ENCODE data around the gene NOTCH3.

Gene NOTCH3

GRCh38 chr19:15142313-15142712, 58.5 kb downstream of the NOTCH3 start:
- no peak overlapping the region for H3K4me2 ChIP-seq (ENCODE audit: low read depth, low read length)
- H3K27ac ChIP-seq (ENCODE audit: low read length): no peak overlapping the region
- H4K20me1 ChIP-seq (ENCODE audit: insufficient read depth, low read length): no peaks in the 10 kb centered on the region
- H3K9ac ChIP-seq (ENCODE audit: low read length): no peak overlapping the region
- no peak for DNase-seq
- no peaks in the 10 kb centered on the region for H3K9me2 ChIP-seq (replicated peaks; ENCODE audit: insufficient read depth, low read length)
- H3K4me3 ChIP-seq (ENCODE audit: low read length): no peak overlapping the region
- no peaks in the 10 kb centered on the region for H3F3A ChIP-seq (ENCODE audit: insufficient read depth, low read length)
- no peak for TF ChIP-seq EZH2phosphoT487 (IDR thresholded peaks at IDR 0.05; ENCODE audit: low read length)
- no peak for TF ChIP-seq EZH2 (optimal IDR thresholded peaks at IDR 0.05; ENCODE audit: low read depth, low read length)
- TF ChIP-seq CTCF (IDR thresholded peaks at IDR 0.05; ENCODE audit: low read length): no peak
- H3K9me3 ChIP-seq (replicated peaks; ENCODE audit: insufficient read depth, low read length): no peaks in the 10 kb centered on the region
- H3K4me1 ChIP-seq (ENCODE audit: low read length): no peaks in the 10 kb centered on the region
- peaks cover 47% of the 10 kb centered on the region for H3K27me3 ChIP-seq (replicated peaks; ENCODE audit: insufficient read depth, low read length)
- H3K36me3 ChIP-seq (replicated peaks; ENCODE audit: insufficient read depth, low read length): no peaks in the 10 kb centered on the region
- H3K79me2 ChIP-seq (ENCODE audit: low read length): no peaks in the 10 kb centered on the region
- no peak overlapping the region for H2AFZ ChIP-seq (ENCODE audit: low read length)

GRCh38 chr19:15141143-15141542, 59.7 kb downstream of the NOTCH3 start:
- no peaks in the 10 kb centered on the region for H3K9me2 ChIP-seq (replicated peaks; ENCODE audit: insufficient read depth, low read length)
- H3K4me2 ChIP-seq (ENCODE audit: low read depth, low read length): no peak overlapping the region
- no peaks in the 10 kb centered on the region for H3F3A ChIP-seq (ENCODE audit: insufficient read depth, low read length)
- no peak overlapping the region for H2AFZ ChIP-seq (ENCODE audit: low read length)
- DNase-seq: no peak
- no peaks in the 10 kb centered on the region for H3K36me3 ChIP-seq (replicated peaks; ENCODE audit: insufficient read depth, low read length)
- no peak overlapping the region for H3K9ac ChIP-seq (ENCODE audit: low read length)
- peaks cover 46% of the 10 kb centered on the region for H3K27me3 ChIP-seq (replicated peaks; ENCODE audit: insufficient read depth, low read length)
- TF ChIP-seq CTCF (IDR thresholded peaks at IDR 0.05; ENCODE audit: low read length): no peak
- no peak for TF ChIP-seq EZH2phosphoT487 (IDR thresholded peaks at IDR 0.05; ENCODE audit: low read length)
- TF ChIP-seq EZH2 (optimal IDR thresholded peaks at IDR 0.05; ENCODE audit: low read depth, low read length): no peak
- H3K4me1 ChIP-seq (ENCODE audit: low read length): no peaks in the 10 kb centered on the region
- no peak overlapping the region for H3K4me3 ChIP-seq (ENCODE audit: low read length)
- no peaks in the 10 kb centered on the region for H4K20me1 ChIP-seq (ENCODE audit: insufficient read depth, low read length)
- H3K79me2 ChIP-seq (ENCODE audit: low read length): no peaks in the 10 kb centered on the region
- H3K27ac ChIP-seq (ENCODE audit: low read length): no peak overlapping the region
- H3K9me3 ChIP-seq (replicated peaks; ENCODE audit: insufficient read depth, low read length): no peaks in the 10 kb centered on the region

GRCh38 chr19:15138427-15138826, 62.4 kb downstream of the NOTCH3 start:
- Histone ChIP-seq H4K20me1 (ENCODE audit: insufficient read depth, low read length) (no peaks in the 10 kb centered on the region), H3K36me3 (replicated peaks; ENCODE audit: insufficient read depth, low read length) (no peaks in the 10 kb centered on the region), H3K9ac (ENCODE audit: low read length) (no peak overlapping the region), H3K9me3 (replicated peaks; ENCODE audit: insufficient read depth, low read length) (no peaks in the 10 kb centered on the region), H3K4me1 (ENCODE audit: low read length) (no peaks in the 10 kb centered on the region), H3K9me2 (replicated peaks; ENCODE audit: insufficient read depth, low read length) (no peaks in the 10 kb centered on the region), H3K4me2 (ENCODE audit: low read depth, low read length) (no peak overlapping the region), H3F3A (ENCODE audit: insufficient read depth, low read length) (no peaks in the 10 kb centered on the region), H3K79me2 (ENCODE audit: low read length) (no peaks in the 10 kb centered on the region), H2AFZ (ENCODE audit: low read length) (no peak overlapping the region), H3K4me3 (ENCODE audit: low read length) (no peak overlapping the region), H3K27me3 (replicated peaks; ENCODE audit: insufficient read depth, low read length) (peaks cover 39% of the 10 kb centered on the region), H3K27ac (ENCODE audit: low read length) (no peak overlapping the region)
- DNase-seq: no peak
- TF ChIP-seq CTCF (IDR thresholded peaks at IDR 0.05; ENCODE audit: low read length) (no peak), EZH2 (optimal IDR thresholded peaks at IDR 0.05; ENCODE audit: low read depth, low read length) (no peak), EZH2phosphoT487 (IDR thresholded peaks at IDR 0.05; ENCODE audit: low read length) (no peak)

Measured in MM.1S (cell line).